Caki2 (cell line): ENCODE measurements around the gene SLC2A6. TPM values are rescaled to one million over a fixed set of nuclear protein-coding genes. Genes with fewer than 3 reads are reported as not detected.

Source experiments
- DNase-seq: peaks from one replicate; pipeline ENCODE4 v3.0.0-alpha.2; 2015; ENCODE audit warnings: low read depth
- in situ Hi-C: cut with HindIII; loops from 2 replicates; pipeline ENCODE4 v1.10.0; 2016; ENCODE audit warnings: low sequenced_read_pairs, low pct_unique_long_range_greater_than_20kb, mixed read lengths
- total RNA-seq: library from RNA; depleted of rRNA; stranded (reverse); fragments of >200 nt; shearing (Covaris generic); gene quantifications from 2 replicates; pipeline ENCODE4 v1.2.3, GENCODE V29; 2014; ENCODE audit warnings: low replicate concordance; rRNA removed

The SLC2A6 gene
- total RNA-seq, 1 experiment from 2014 or later = 19.6 TPM

- in situ Hi-C loops = no loop called here
- no peak for DNase-seq
These were observed 49.7 kb downstream of the SLC2A6 start for GRCh38 chr9:133429214-133429613.

- DNase-seq = no peak
- in situ Hi-C loops = no loop called here
These were observed 50.2 kb downstream of the SLC2A6 start for GRCh38 chr9:133428617-133429101.

- no peak for DNase-seq
- in situ Hi-C loops = no loop called here
These were observed 51.1 kb downstream of the SLC2A6 start for GRCh38 chr9:133427658-133428348.

- no peak for DNase-seq
- in situ Hi-C loops = no loop called here
These were observed 52.9 kb downstream of the SLC2A6 start for GRCh38 chr9:133426011-133426410.

- in situ Hi-C loops = no loop called here
- DNase-seq = no peak
These were observed 53.8 kb downstream of the SLC2A6 start for GRCh38 chr9:133425049-133425632.

GRCh38 chr9:133424187-133424586 is 54.7 kb downstream of the SLC2A6 start:
- in situ Hi-C loops = no loop called here
- no peak for DNase-seq

GRCh38 chr9:133423216-133423615 is 55.7 kb downstream of the SLC2A6 start:
- DNase-seq = no peak
- in situ Hi-C loops = no loop called here

GRCh38 chr9:133421615-133422542 is 57.0 kb downstream of the SLC2A6 start, which contains the start of gene ADAMTS13:
TSS of gene ADAMTS13 (plus strand) at chr9:133422367. CDS start at chr9:133422444, 77 bp downstream.
- in situ Hi-C loops = no loop called here
- no peak for DNase-seq

Other genes starting within 250 kb of the SLC2A6 start
- gene ABO, start 203.9 kb downstream of the SLC2A6 start, total RNA-seq = 0.14 and 19.1 TPM in 2 replicates
- gene SURF6, start 142.9 kb downstream of the SLC2A6 start, total RNA-seq = 16.8 and 34.9 TPM in 2 replicates
- 25.3 and 62.5 TPM in 2 replicates for gene MED22, start 131.0 kb downstream of the SLC2A6 start, total RNA-seq
- 2,316 and 2,792 TPM in 2 replicates for gene RPL7A, start 130.9 kb downstream of the SLC2A6 start, total RNA-seq
- gene SURF1, start 122.6 kb downstream of the SLC2A6 start, total RNA-seq = 55.9 and 69.7 TPM in 2 replicates
- gene SURF2, start 122.5 kb downstream of the SLC2A6 start, total RNA-seq = 13.6 and 26.0 TPM in 2 replicates
- gene SURF4, start 103.0 kb downstream of the SLC2A6 start, total RNA-seq = 370 and 393 TPM in 2 replicates
- 0.17 TPM in 1 of 2 replicates, not detected in the other for gene STKLD1, start 102.7 kb downstream of the SLC2A6 start, total RNA-seq
- 27.5 and 35.4 TPM in 2 replicates for gene REXO4, start 61.1 kb downstream of the SLC2A6 start, total RNA-seq
- 3.0 and 3.7 TPM in 2 replicates for gene ADAMTS13, start 56.7 kb downstream of the SLC2A6 start, total RNA-seq
- gene CACFD1, start 19.1 kb downstream of the SLC2A6 start, total RNA-seq = 10.7 and 13.2 TPM in 2 replicates
- gene MYMK, start 45.9 kb upstream of the SLC2A6 start, total RNA-seq = not detected in 2 replicates
- not detected in 2 replicates for gene ADAMTSL2, start 55.6 kb upstream of the SLC2A6 start, total RNA-seq
- not detected in 2 replicates for gene FAM163B, start 130.3 kb upstream of the SLC2A6 start, total RNA-seq
- not detected in 2 replicates for gene DBH, start 157.3 kb upstream of the SLC2A6 start, total RNA-seq